OCI-LY7 (cell line): ENCODE data around the gene PLXDC1. TPM values are rescaled to one million over a fixed set of nuclear protein-coding genes. Genes with fewer than 3 reads are reported as not detected.

Source experiments
- BruUV-seq: library from RNA; stranded (reverse); fragments of 400-500 nt; replicated peaks from 2 replicates; lab custom pipeline; 2021; lab: Mats Ljungman, UMichigan
- CTCF ChIA-PET: fragments of 300-600 bp; sonication (Branson Sonifier 250); formaldehyde crosslinking; loops from one replicate; lab custom pipeline; 2022; ENCODE audit warnings: antibody characterized with exemption; ENCODE audit not compliant: unreplicated experiment; lab: Charles Lee
- POLR2A ChIA-PET: fragments of 300-600 bp; sonication (Branson Sonifier 250); formaldehyde crosslinking; loops from one replicate; lab custom pipeline; 2022; ENCODE audit warnings: antibody characterized with exemption; lab: Charles Lee
- DNase-seq: peaks from one replicate; pipeline ENCODE4 v3.0.0-alpha.2; 2015; ENCODE audit warnings: low spot score
- H2AFZ ChIP-seq: fragments of 200-600 bp; sonication (generic), shearing (Covaris generic); 2 replicates; pipeline ENCODE4 v1.6.1; 2014; ENCODE audit warnings: mild to moderate bottlenecking, antibody characterized with exemption, low read length, moderate library complexity
- H3K27ac ChIP-seq: fragments of 200-600 bp; sonication (generic); 2 replicates; pipeline ENCODE4 v1.5.1; 2014; ENCODE audit warnings: mixed run types, low read depth, mild to moderate bottlenecking, moderate library complexity, low read length, inconsistent platforms; ENCODE audit not compliant: poor library complexity, severe bottlenecking
- H3K36me3 ChIP-seq: fragments of 200-600 bp; sonication (generic); 2 replicates; pipeline ENCODE4 v1.6.1; 2014; ENCODE audit warnings: mild to moderate bottlenecking, antibody characterized with exemption, low read length, moderate library complexity, mixed read lengths; ENCODE audit not compliant: insufficient read depth
- H3K4me1 ChIP-seq: fragments of 200-600 bp; sonication (generic); 2 replicates; pipeline ENCODE4 v1.5.1; 2014; ENCODE audit warnings: mild to moderate bottlenecking, low read length; ENCODE audit not compliant: insufficient read depth, poor library complexity, severe bottlenecking
- H3K4me2 ChIP-seq: fragments of 200-600 bp; sonication (generic); 2 replicates; pipeline ENCODE4 v1.6.1; 2014; ENCODE audit warnings: mild to moderate bottlenecking, low read length
- H3K4me3 ChIP-seq: fragments of 200-600 bp; sonication (generic); 2 replicates; pipeline ENCODE4 v1.5.1; 2014; ENCODE audit warnings: mild to moderate bottlenecking, low read depth, low read length; ENCODE audit not compliant: poor library complexity, severe bottlenecking
- H3K79me2 ChIP-seq: fragments of 200-600 bp; sonication (generic); 2 replicates; pipeline ENCODE4 v1.6.1; 2016; ENCODE audit warnings: low read depth, mild to moderate bottlenecking, low read length, moderate library complexity, mixed read lengths; ENCODE audit not compliant: insufficient read depth
- H3K9me2 ChIP-seq: fragments of 200-600 bp; sonication (generic); 2 replicates; pipeline ENCODE4 v1.6.1; 2016; ENCODE audit warnings: mild to moderate bottlenecking, low read length, mixed read lengths; ENCODE audit not compliant: insufficient read depth
- H3K9me3 ChIP-seq: fragments of 200-600 bp; sonication (generic); 2 replicates; pipeline ENCODE4 v1.6.1; 2014; ENCODE audit warnings: mild to moderate bottlenecking, mixed run types, low read length, mixed read lengths
- H4K20me1 ChIP-seq: fragments of 200-600 bp; sonication (generic); 2 replicates; pipeline ENCODE4 v1.6.1; 2014; ENCODE audit warnings: mild to moderate bottlenecking, antibody characterized with exemption, low read length, moderate library complexity, mixed read lengths; ENCODE audit not compliant: insufficient read depth
- EZH2phosphoT487 ChIP-seq: fragments of 200-600 bp; sonication (generic); IDR thresholded peaks from 2 replicates; pipeline ENCODE4 v1.6.1; 2018; ENCODE audit warnings: low read depth, borderline replicate concordance, mild to moderate bottlenecking, mixed run types, antibody characterized with exemption, low read length, moderate library complexity, mixed read lengths
- intact Hi-C: fragments of 100-400 bp; cut with micrococcal nuclease; formaldehyde crosslinking; loops from one replicate; pipeline ENCODE4 v1.10.0; 2022; ENCODE audit not compliant: unreplicated experiment
- total RNA-seq, 2 experiments: library from RNA; depleted of rRNA in 1 of 2; stranded (reverse); fragments of >200 nt in 1 of 2; shearing (Covaris generic) in 1 of 2; gene quantifications; 2 replicates each; pipeline ENCODE4 v1.2.3, GENCODE V29; 2014 to 2022
- TF ChIP-seq, protein P1 (sequence below): fragments of 200-600 bp; sonication (generic); conservative IDR thresholded peaks from 2 replicates; pipeline ENCODE4 v1.5.1; 2014; ENCODE audit warnings: mild to moderate bottlenecking, antibody characterized with exemption, low read length, moderate library complexity, mixed read lengths

The PLXDC1 gene
- total RNA-seq, 2 experiments from 2014 or later, result 0.13 to 0.67 TPM

DNA sequence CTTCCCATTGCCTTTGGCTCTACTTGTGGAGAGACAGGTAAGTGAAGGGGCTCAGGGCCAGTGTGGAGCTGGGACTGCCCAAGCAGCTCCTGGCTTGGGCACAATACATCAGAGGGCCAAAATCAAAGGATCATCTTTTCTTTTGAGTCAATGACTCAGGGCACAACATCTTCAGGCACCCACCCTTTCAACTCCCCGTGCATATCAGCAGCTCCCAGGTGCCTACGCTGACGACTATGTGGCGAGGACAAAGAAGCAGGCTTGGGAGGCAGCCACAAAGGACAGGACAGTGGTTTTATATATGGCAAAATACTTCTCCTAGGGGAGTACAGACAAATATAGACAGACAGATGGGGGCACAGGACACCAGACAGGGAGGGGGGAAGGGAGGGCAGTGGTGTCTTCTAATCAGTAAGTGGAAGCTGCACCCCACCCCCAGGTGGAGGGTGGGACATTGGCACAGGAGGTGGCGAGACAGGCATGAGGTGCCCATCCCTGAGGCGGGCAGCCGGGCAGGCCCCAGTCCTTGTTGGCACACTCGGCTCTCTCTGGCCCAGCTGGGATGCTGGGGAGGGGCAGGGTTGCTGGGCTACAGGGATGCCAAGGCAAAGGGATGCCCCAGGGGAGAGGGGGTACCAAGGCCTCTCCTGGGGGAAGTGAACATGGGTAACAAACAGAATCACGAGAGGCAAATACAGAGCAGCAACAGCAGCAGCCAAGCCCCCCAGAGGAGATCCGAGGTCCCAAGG is 22.3 kb upstream of the PLXDC1 start:
- ChIA-PET POLR2A (interaction anchor here (0.6 to 1.3 kb wide), 4 partner anchors 9 to 208 kb away, joined by 3 to 5 read pairs (median 4); no protein-coding TSS in a partner anchor), CTCF (interaction anchor here (0.6 to 3.3 kb wide), 6 partner anchors 9 to 303 kb away, joined by 4 to 22 read pairs (median 4); no protein-coding TSS in a partner anchor)
- no peaks in the 10 kb centered on the region for H3K79me2 ChIP-seq
- intact Hi-C loops, result loop anchor here (2.0 kb wide), 2 partner anchors 21 to 23 kb away; partner anchors contain the start of gene CACNB1
- TF ChIP-seq EZH2phosphoT487, result no peak
- TF ChIP-seq, protein P1, sequence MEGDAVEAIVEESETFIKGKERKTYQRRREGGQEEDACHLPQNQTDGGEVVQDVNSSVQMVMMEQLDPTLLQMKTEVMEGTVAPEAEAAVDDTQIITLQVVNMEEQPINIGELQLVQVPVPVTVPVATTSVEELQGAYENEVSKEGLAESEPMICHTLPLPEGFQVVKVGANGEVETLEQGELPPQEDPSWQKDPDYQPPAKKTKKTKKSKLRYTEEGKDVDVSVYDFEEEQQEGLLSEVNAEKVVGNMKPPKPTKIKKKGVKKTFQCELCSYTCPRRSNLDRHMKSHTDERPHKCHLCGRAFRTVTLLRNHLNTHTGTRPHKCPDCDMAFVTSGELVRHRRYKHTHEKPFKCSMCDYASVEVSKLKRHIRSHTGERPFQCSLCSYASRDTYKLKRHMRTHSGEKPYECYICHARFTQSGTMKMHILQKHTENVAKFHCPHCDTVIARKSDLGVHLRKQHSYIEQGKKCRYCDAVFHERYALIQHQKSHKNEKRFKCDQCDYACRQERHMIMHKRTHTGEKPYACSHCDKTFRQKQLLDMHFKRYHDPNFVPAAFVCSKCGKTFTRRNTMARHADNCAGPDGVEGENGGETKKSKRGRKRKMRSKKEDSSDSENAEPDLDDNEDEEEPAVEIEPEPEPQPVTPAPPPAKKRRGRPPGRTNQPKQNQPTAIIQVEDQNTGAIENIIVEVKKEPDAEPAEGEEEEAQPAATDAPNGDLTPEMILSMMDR, result no peak
- BruUV-seq, result no TSS peak
- H3K4me2 ChIP-seq, result peak overlapping the region; percentile 62
- H3K9me2 ChIP-seq, result no peaks in the 10 kb centered on the region
- no peak overlapping the region for H2AFZ ChIP-seq
- H3K27ac ChIP-seq, result peak overlapping the region; percentile 89
- peaks cover 41% of the 10 kb centered on the region for H3K36me3 ChIP-seq
- H3K9me3 ChIP-seq, result peaks cover 3% of the 10 kb centered on the region; the same call in 1 of the 2 replicates
- no peaks in the 10 kb centered on the region for H4K20me1 ChIP-seq
- peaks cover 63% of the 10 kb centered on the region for H3K4me1 ChIP-seq
- DNase-seq, result no peak
- H3K4me3 ChIP-seq, result peak overlapping the region; percentile 9

DNA sequence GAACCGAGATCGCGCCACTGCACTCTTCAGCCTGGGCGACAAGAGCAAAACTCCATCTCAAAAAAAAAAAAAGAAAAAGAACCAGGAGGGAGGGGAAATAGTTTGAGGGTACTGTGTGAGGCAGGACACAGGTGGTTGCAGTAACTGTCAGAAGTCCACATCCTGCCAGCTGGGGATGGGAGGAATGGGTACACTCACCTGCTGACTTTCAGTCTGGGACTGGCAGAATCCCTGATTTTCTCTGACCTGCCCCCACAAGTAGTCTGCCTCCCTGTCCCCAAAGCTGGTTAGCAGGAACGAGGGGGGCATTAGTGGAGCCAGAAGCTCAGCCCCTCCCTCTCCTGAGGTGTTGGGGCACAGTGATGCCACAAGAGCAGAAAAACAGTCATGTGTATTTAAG is 21.6 kb upstream of the PLXDC1 start:
- ChIA-PET CTCF (interaction anchor here (2.2 to 3.3 kb wide), 2 partner anchors 9 to 20 kb away, joined by 8 to 22 read pairs; no protein-coding TSS in a partner anchor), POLR2A (interaction anchor here (1.0 to 1.3 kb wide), 3 partner anchors 8 to 23 kb away, joined by 3 to 5 read pairs (median 4); no protein-coding TSS in a partner anchor)
- intact Hi-C loops, result loop anchor here (2.0 kb wide), 1 partner anchor 24 kb away; the partner anchor contains the start of gene CACNB1
- Histone ChIP-seq H3K9me3 (peaks cover 3% of the 10 kb centered on the region; the same call in 1 of the 2 replicates), H3K4me1 (peaks cover 65% of the 10 kb centered on the region), H3K9me2 (no peaks in the 10 kb centered on the region), H4K20me1 (no peaks in the 10 kb centered on the region), H3K4me3 (peak overlapping the region; percentile 9), H3K27ac (peak overlapping the region; percentile 89), H2AFZ (no peak overlapping the region), H3K4me2 (peak overlapping the region; percentile 62), H3K36me3 (peaks cover 35% of the 10 kb centered on the region), H3K79me2 (no peaks in the 10 kb centered on the region)
- no TSS peak for BruUV-seq
- TF ChIP-seq EZH2phosphoT487, result no peak
- TF ChIP-seq, protein P1, result no peak
- peak; percentile 85 for DNase-seq
